Measurements from ENCODE around the gene OR2T27. TPM values are rescaled to one million over a fixed set of nuclear protein-coding genes. Genes with fewer than 3 reads are reported as not detected.
"Not testable (repeated sequence)": the region's sequence is repeated elsewhere in the genome, so short reads cannot be mapped to it uniquely, and the experiment has no call there.

The OR2T27 gene
- total and polyA plus RNA-seq, 12 donors: not detected

DNA sequence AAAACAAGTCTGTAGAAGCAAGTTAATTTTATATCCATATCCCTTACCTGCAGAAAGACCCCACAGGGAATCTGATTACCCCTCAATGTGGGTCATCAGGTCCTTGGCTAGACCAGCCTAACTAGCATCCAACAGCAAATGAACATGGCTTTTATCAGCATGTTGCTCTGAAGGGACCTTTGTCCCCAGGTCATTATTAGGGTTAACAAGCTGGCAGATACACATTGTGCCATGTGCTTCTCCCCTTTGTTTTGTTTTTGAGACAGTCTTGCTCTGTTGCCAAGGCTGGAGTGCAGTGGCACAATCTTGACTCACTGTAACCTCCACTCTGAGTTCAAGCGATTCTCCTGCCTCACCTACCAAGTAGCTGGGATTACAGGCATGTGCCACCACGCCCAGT lies 20.3 kb downstream of the OR2T27 start, which contains the start of gene OR2T11:
Gene OR2T11 (minus strand): TSS at position 101 of the 400 bp plus-strand sequence. CDS start 7,963 bp downstream, outside the sequence.
- H3K4me1 ChIP-seq; DNase-seq; intact Hi-C loops (cut with DNase I); H3K27me3 ChIP-seq; H3K4me3 ChIP-seq; H3K27ac ChIP-seq; H3K36me3 ChIP-seq; H3K9me3 ChIP-seq; ATAC-seq: not testable (repeated sequence)
- WGBS, 2 donors: no CpG with 5 or more reads among the region's 2 CpGs

- H3K27ac ChIP-seq: no peak overlapping the region
Observed at GRCh38 chr1:248631354-248632008, 23.8 kb downstream of the OR2T27 start.

GRCh38 chr1:248630551-248630950 lies 24.8 kb downstream of the OR2T27 start:
- no peak overlapping the region for H3K27ac ChIP-seq
- DNase-seq (no peak), ATAC-seq (no peak)
- H3K27me3 ChIP-seq: no peaks in the 10 kb centered on the region
- H3K4me1 ChIP-seq: no peaks in the 10 kb centered on the region
- no peaks in the 10 kb centered on the region for H3K36me3 ChIP-seq
- H3K9me3 ChIP-seq: no peaks in the 10 kb centered on the region
- intact Hi-C loops (cut with DNase I): no loop called here
- H3K4me3 ChIP-seq: no peak overlapping the region
- 69 to 70% methylated on average over 2 of the region's 2 CpGs for WGBS, 2 donors
- TF ChIP-seq, protein P1, sequence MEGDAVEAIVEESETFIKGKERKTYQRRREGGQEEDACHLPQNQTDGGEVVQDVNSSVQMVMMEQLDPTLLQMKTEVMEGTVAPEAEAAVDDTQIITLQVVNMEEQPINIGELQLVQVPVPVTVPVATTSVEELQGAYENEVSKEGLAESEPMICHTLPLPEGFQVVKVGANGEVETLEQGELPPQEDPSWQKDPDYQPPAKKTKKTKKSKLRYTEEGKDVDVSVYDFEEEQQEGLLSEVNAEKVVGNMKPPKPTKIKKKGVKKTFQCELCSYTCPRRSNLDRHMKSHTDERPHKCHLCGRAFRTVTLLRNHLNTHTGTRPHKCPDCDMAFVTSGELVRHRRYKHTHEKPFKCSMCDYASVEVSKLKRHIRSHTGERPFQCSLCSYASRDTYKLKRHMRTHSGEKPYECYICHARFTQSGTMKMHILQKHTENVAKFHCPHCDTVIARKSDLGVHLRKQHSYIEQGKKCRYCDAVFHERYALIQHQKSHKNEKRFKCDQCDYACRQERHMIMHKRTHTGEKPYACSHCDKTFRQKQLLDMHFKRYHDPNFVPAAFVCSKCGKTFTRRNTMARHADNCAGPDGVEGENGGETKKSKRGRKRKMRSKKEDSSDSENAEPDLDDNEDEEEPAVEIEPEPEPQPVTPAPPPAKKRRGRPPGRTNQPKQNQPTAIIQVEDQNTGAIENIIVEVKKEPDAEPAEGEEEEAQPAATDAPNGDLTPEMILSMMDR (IDR thresholded peaks at IDR 0.05): no peak

More at GRCh38 chr1:248631354-248632008, 23.8 kb downstream of the OR2T27 start:
- Histone ChIP-seq H3K36me3 (no peaks in the 10 kb centered on the region), H3K4me1 (no peaks in the 10 kb centered on the region), H3K4me3 (no peak overlapping the region), H3K9me3 (no peaks in the 10 kb centered on the region), H3K27me3 (no peaks in the 10 kb centered on the region)
- intact Hi-C loops (cut with DNase I): no loop called here
- ATAC-seq (no peak), DNase-seq (no peak)
- WGBS, 2 donors: 66 to 71% methylated on average over 7 of the region's 7 CpGs
- TF ChIP-seq, protein P1 (IDR thresholded peaks at IDR 0.05): no peak

- TF ChIP-seq, protein P1 (IDR thresholded peaks at IDR 0.05): no peak
- ATAC-seq: no peak
- Histone ChIP-seq H3K4me1 (no peaks in the 10 kb centered on the region), H3K9me3 (no peaks in the 10 kb centered on the region), H3K36me3 (no peaks in the 10 kb centered on the region), H3K27ac (no peak overlapping the region), H3K4me3 (no peak overlapping the region), H3K27me3 (peaks cover 0 to under 1% (median 0%) of the 10 kb centered on the region in 7 donors)
- 71 to 73% methylated on average over 9 of the region's 9 CpGs for WGBS, 2 donors
- no peak for DNase-seq
- intact Hi-C loops (cut with DNase I): no loop called here
Observed at GRCh38 chr1:248627971-248628844, 27.1 kb downstream of the OR2T27 start.
